K562 (cell line): ENCODE data around the gene CFHR1. TPM values are rescaled to one million over a fixed set of nuclear protein-coding genes. Genes with fewer than 3 reads are reported as not detected.

Source experiments
- polyA plus RNA-seq, 8 experiments: library from polyadenylated mRNA; depleted of rRNA in 4 of 8; stranded (reverse) in 5 of 8; unstranded in 3 of 8; fragments of >200 nt; fragmentation: Nextera tagmentation in 2 of 8; fragmentation: Illumina TruSeq in 1 of 8; extraction: Ambion mirVana in 2 of 8; extraction: Trizol in 1 of 8; gene quantifications; 2 replicates each; pipeline versions ENCODE4 v1.2.1 to v1.2.3, GENCODE V29; 2011 to 2014; ENCODE audit warnings: inconsistent platforms in 1 of 8, missing spikeins in 1 of 8
- total RNA-seq, 7 experiments: library from RNA; depleted of rRNA in 6 of 7; stranded (reverse); fragments of >200 nt in 6 of 7; fragmentation: Illumina TruSeq in 2 of 7; extraction: Trizol in 2 of 7; gene quantifications; 2 replicates each; pipeline versions ENCODE4 v1.2.1 to v1.2.3, GENCODE V29; 2011 to 2021; ENCODE audit warnings: low replicate concordance in 1 of 7

Gene CFHR1
- total and polyA plus RNA-seq, 9 of the 15 experiments (the other 6 are each of a cell fraction or from before 2014, with no cell fraction given): 0.17 to 0.29 TPM; not detected in 7

Other genes with a start within 250 kb of the CFHR1 start
- gene KCNT2, start 211.3 kb upstream of the CFHR1 start, total RNA-seq (2014; rRNA removed): 0.49 and 0.59 TPM in 2 replicates
- 0.35 and 0.73 TPM in 2 replicates for gene KCNT2, start 211.3 kb upstream of the CFHR1 start, total RNA-seq (2014; rRNA removed; fragmentation: Illumina TruSeq; extraction: Trizol)
- 0.26 and 0.58 TPM in 2 replicates for gene KCNT2, start 211.3 kb upstream of the CFHR1 start, total RNA-seq (2015; rRNA removed; fragmentation: Illumina TruSeq; extraction: Trizol)
- gene KCNT2, start 211.3 kb upstream of the CFHR1 start, total RNA-seq (2021): 0.33 and 0.49 TPM in 2 replicates
- gene KCNT2, start 211.3 kb upstream of the CFHR1 start, polyA plus RNA-seq (2011; rRNA removed): 0.18 and 0.42 TPM in 2 replicates
- gene KCNT2, start 211.3 kb upstream of the CFHR1 start, polyA plus RNA-seq (2014; fragmentation: Illumina TruSeq; extraction: Trizol): 0.19 and 0.24 TPM in 2 replicates
- under 1 TPM; 0.13 to 0.28 TPM for gene KCNT2, start 211.3 kb upstream of the CFHR1 start, polyA plus RNA-seq (2014; fragmentation: Nextera tagmentation; extraction: Ambion mirVana)
- gene KCNT2, start 211.3 kb upstream of the CFHR1 start, polyA plus RNA-seq (2014; rRNA removed): 0.16 and 0.19 TPM in 2 replicates
- gene CFH, start 167.7 kb upstream of the CFHR1 start, total RNA-seq (2014; rRNA removed): 31.6 and 31.8 TPM in 2 replicates
- 69.0 and 72.2 TPM in 2 replicates for gene CFH, start 167.7 kb upstream of the CFHR1 start, total RNA-seq (2014; rRNA removed; fragmentation: Illumina TruSeq; extraction: Trizol)
- gene CFH, start 167.7 kb upstream of the CFHR1 start, total RNA-seq (2015; rRNA removed; fragmentation: Illumina TruSeq; extraction: Trizol): 88.6 and 96.1 TPM in 2 replicates
- 40.8 and 46.6 TPM in 2 replicates for gene CFH, start 167.7 kb upstream of the CFHR1 start, total RNA-seq (2021)
- gene CFH, start 167.7 kb upstream of the CFHR1 start, polyA plus RNA-seq (2011; rRNA removed): 106 and 107 TPM in 2 replicates
- 41.6 and 48.3 TPM in 2 replicates for gene CFH, start 167.7 kb upstream of the CFHR1 start, polyA plus RNA-seq (2014; fragmentation: Illumina TruSeq; extraction: Trizol)
- 10 to 100 TPM; 45.6 to 58.8 TPM for gene CFH, start 167.7 kb upstream of the CFHR1 start, polyA plus RNA-seq (2014; fragmentation: Nextera tagmentation; extraction: Ambion mirVana)
- 47.0 and 50.7 TPM in 2 replicates for gene CFH, start 167.7 kb upstream of the CFHR1 start, polyA plus RNA-seq (2014; rRNA removed)
- 0.14 and 0.37 TPM in 2 replicates for gene CFHR3, start 44.9 kb upstream of the CFHR1 start, total RNA-seq (2014; rRNA removed)
- gene CFHR3, start 44.9 kb upstream of the CFHR1 start, total RNA-seq (2014; rRNA removed; fragmentation: Illumina TruSeq; extraction: Trizol): 0.22 and 0.32 TPM in 2 replicates
- 0.14 and 0.15 TPM in 2 replicates for gene CFHR3, start 44.9 kb upstream of the CFHR1 start, total RNA-seq (2015; rRNA removed; fragmentation: Illumina TruSeq; extraction: Trizol)
- gene CFHR3, start 44.9 kb upstream of the CFHR1 start, total RNA-seq (2021): 0.16 and 0.47 TPM in 2 replicates
- gene CFHR3, start 44.9 kb upstream of the CFHR1 start, polyA plus RNA-seq (2011; rRNA removed): 0.32 and 0.39 TPM in 2 replicates
- gene CFHR3, start 44.9 kb upstream of the CFHR1 start, polyA plus RNA-seq (2014; fragmentation: Illumina TruSeq; extraction: Trizol): 0.22 and 0.24 TPM in 2 replicates
- under 1 TPM; 0.18 to 0.25 TPM for gene CFHR3, start 44.9 kb upstream of the CFHR1 start, polyA plus RNA-seq (2014; fragmentation: Nextera tagmentation; extraction: Ambion mirVana)
- gene CFHR3, start 44.9 kb upstream of the CFHR1 start, polyA plus RNA-seq (2014; rRNA removed): 0.28 and 1.1 TPM in 2 replicates
- gene CFHR4, start 68.3 kb downstream of the CFHR1 start, total RNA-seq (2014; rRNA removed): not detected in 2 replicates
- gene CFHR4, start 68.3 kb downstream of the CFHR1 start, total RNA-seq (2014; rRNA removed; fragmentation: Illumina TruSeq; extraction: Trizol): not detected in 2 replicates
- gene CFHR4, start 68.3 kb downstream of the CFHR1 start, total RNA-seq (2015; rRNA removed; fragmentation: Illumina TruSeq; extraction: Trizol): not detected in 2 replicates
- not detected in 2 replicates for gene CFHR4, start 68.3 kb downstream of the CFHR1 start, total RNA-seq (2021)
- not detected in 2 replicates for gene CFHR4, start 68.3 kb downstream of the CFHR1 start, polyA plus RNA-seq (2011; rRNA removed)
- gene CFHR4, start 68.3 kb downstream of the CFHR1 start, polyA plus RNA-seq (2014; fragmentation: Illumina TruSeq; extraction: Trizol): not detected in 2 replicates
- gene CFHR4, start 68.3 kb downstream of the CFHR1 start, polyA plus RNA-seq (2014; fragmentation: Nextera tagmentation; extraction: Ambion mirVana): under 1 TPM; 0.04 to 0.13 TPM
- not detected in 2 replicates for gene CFHR4, start 68.3 kb downstream of the CFHR1 start, polyA plus RNA-seq (2014; rRNA removed)
- not detected in 2 replicates for gene CFHR2, start 124.0 kb downstream of the CFHR1 start, total RNA-seq (2014; rRNA removed)
- not detected in 2 replicates for gene CFHR2, start 124.0 kb downstream of the CFHR1 start, total RNA-seq (2014; rRNA removed; fragmentation: Illumina TruSeq; extraction: Trizol)
- gene CFHR2, start 124.0 kb downstream of the CFHR1 start, total RNA-seq (2015; rRNA removed; fragmentation: Illumina TruSeq; extraction: Trizol): not detected in 2 replicates
- not detected in 2 replicates for gene CFHR2, start 124.0 kb downstream of the CFHR1 start, total RNA-seq (2021)
- gene CFHR2, start 124.0 kb downstream of the CFHR1 start, polyA plus RNA-seq (2011; rRNA removed): not detected in 2 replicates
- gene CFHR2, start 124.0 kb downstream of the CFHR1 start, polyA plus RNA-seq (2014; fragmentation: Illumina TruSeq; extraction: Trizol): not detected in 2 replicates
- not detected for gene CFHR2, start 124.0 kb downstream of the CFHR1 start, polyA plus RNA-seq (2014; fragmentation: Nextera tagmentation; extraction: Ambion mirVana)
- gene CFHR2, start 124.0 kb downstream of the CFHR1 start, polyA plus RNA-seq (2014; rRNA removed): not detected in 2 replicates
- not detected in 2 replicates for gene CFHR5, start 157.8 kb downstream of the CFHR1 start, total RNA-seq (2014; rRNA removed)
- gene CFHR5, start 157.8 kb downstream of the CFHR1 start, total RNA-seq (2014; rRNA removed; fragmentation: Illumina TruSeq; extraction: Trizol): not detected in 2 replicates
- not detected in 2 replicates for gene CFHR5, start 157.8 kb downstream of the CFHR1 start, total RNA-seq (2015; rRNA removed; fragmentation: Illumina TruSeq; extraction: Trizol)
- not detected in 2 replicates for gene CFHR5, start 157.8 kb downstream of the CFHR1 start, total RNA-seq (2021)
- not detected in 2 replicates for gene CFHR5, start 157.8 kb downstream of the CFHR1 start, polyA plus RNA-seq (2011; rRNA removed)
- gene CFHR5, start 157.8 kb downstream of the CFHR1 start, polyA plus RNA-seq (2014; fragmentation: Illumina TruSeq; extraction: Trizol): not detected in 2 replicates
- gene CFHR5, start 157.8 kb downstream of the CFHR1 start, polyA plus RNA-seq (2014; fragmentation: Nextera tagmentation; extraction: Ambion mirVana): not detected
- not detected in 2 replicates for gene CFHR5, start 157.8 kb downstream of the CFHR1 start, polyA plus RNA-seq (2014; rRNA removed)
- not detected in 2 replicates for gene F13B, start 247.5 kb downstream of the CFHR1 start, total RNA-seq (2014; rRNA removed)
- not detected in 2 replicates for gene F13B, start 247.5 kb downstream of the CFHR1 start, total RNA-seq (2014; rRNA removed; fragmentation: Illumina TruSeq; extraction: Trizol)
- not detected in 2 replicates for gene F13B, start 247.5 kb downstream of the CFHR1 start, total RNA-seq (2015; rRNA removed; fragmentation: Illumina TruSeq; extraction: Trizol)
- not detected in 2 replicates for gene F13B, start 247.5 kb downstream of the CFHR1 start, total RNA-seq (2021)
- gene F13B, start 247.5 kb downstream of the CFHR1 start, polyA plus RNA-seq (2011; rRNA removed): 0.08 TPM in 1 of 2 replicates, not detected in the other
- not detected in 2 replicates for gene F13B, start 247.5 kb downstream of the CFHR1 start, polyA plus RNA-seq (2014; fragmentation: Illumina TruSeq; extraction: Trizol)
- gene F13B, start 247.5 kb downstream of the CFHR1 start, polyA plus RNA-seq (2014; fragmentation: Nextera tagmentation; extraction: Ambion mirVana): not detected
- gene F13B, start 247.5 kb downstream of the CFHR1 start, polyA plus RNA-seq (2014; rRNA removed): not detected in 2 replicates